ENCODE results near the gene RALGDS.
A peak's percentile ranks its signal among the peaks of the same experiment; 100 is the strongest.

Gene RALGDS

GRCh38 chr9:133133681-133134387 is 12.8 kb upstream of the RALGDS start:
- peak; percentile 68 for TF ChIP-seq NFIC (IDR thresholded peaks at IDR 0.05)
- TF ChIP-seq YY1 (IDR thresholded peaks at IDR 0.05; ENCODE audit: low read depth), result no peak
- peak; percentile 58; the same call in 1 of the 2 replicates for TF ChIP-seq TCF12 (IDR thresholded peaks at IDR 0.05; ENCODE audit: low read depth)
- no peak for TF ChIP-seq CEBPB (IDR thresholded peaks at IDR 0.05)
- peak; percentile 71; the same call in 1 of the 2 replicates for TF ChIP-seq MAX (IDR thresholded peaks at IDR 0.05)

DNA sequence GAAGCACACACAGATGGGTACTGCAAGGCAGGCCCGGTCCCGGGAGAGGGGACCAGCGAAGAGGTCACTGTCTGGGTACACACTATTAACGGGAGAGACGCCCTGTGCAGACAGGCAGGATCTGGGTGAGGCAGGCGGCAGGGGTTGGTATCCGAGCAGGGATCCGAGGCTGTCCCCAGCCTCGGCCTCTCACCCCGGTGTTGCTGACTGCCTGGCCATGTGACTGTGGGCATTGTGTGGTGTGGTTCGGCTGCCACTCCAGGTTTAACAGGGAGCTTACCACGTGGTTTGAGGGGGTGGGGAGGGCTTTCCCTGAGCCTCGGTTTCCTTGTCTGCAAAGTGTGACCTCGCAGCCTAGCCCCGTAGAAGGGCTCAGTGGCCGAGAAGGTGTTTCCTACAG is 11.1 kb upstream of the RALGDS start:
- TF ChIP-seq EP300 (IDR thresholded peaks at IDR 0.05; ENCODE audit: borderline replicate concordance) (no peak), REST (IDR thresholded peaks at IDR 0.05; ENCODE audit: low read depth) (no peak), YY1 (IDR thresholded peaks at IDR 0.05; ENCODE audit: low read depth) (no peak), TEAD4 (IDR thresholded peaks at IDR 0.05) (no peak), MAX (IDR thresholded peaks at IDR 0.05) (no peak), NFIC (IDR thresholded peaks at IDR 0.05) (no peak), FOXM1 (IDR thresholded peaks at IDR 0.05; ENCODE audit: borderline replicate concordance, low read depth) (no peak), TAF1 (IDR thresholded peaks at IDR 0.05; ENCODE audit: low read depth) (no peak), CEBPB (IDR thresholded peaks at IDR 0.05) (no peak), EGR1 (IDR thresholded peaks at IDR 0.05) (no peak), TCF12 (IDR thresholded peaks at IDR 0.05; ENCODE audit: low read depth) (no peak)
- TF ChIP-seq, protein P1, sequence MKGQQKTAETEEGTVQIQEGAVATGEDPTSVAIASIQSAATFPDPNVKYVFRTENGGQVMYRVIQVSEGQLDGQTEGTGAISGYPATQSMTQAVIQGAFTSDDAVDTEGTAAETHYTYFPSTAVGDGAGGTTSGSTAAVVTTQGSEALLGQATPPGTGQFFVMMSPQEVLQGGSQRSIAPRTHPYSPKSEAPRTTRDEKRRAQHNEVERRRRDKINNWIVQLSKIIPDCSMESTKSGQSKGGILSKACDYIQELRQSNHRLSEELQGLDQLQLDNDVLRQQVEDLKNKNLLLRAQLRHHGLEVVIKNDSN (IDR thresholded peaks at IDR 0.05), result no peak

DNA sequence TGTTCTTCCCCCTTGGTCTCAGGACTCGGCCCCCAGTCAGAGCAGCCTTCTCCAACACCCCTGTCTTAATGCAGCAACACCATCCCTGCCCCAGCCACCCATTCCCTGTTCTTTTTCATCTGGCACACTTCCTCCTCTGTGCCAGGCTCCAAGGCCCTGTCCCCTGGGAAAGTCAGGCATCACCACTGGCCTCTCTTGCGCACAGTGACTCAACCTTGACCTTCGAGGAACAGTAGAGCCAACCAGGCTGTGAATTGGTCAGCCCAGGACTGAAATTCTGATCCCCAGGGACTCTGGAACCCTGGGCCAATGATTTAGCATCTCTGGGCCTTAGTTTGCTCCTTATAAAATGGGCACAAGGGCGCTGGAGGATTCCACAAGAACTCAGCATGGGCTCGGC is 10.5 kb upstream of the RALGDS start:
- TF ChIP-seq YY1 (IDR thresholded peaks at IDR 0.05; ENCODE audit: low read depth) (no peak), REST (IDR thresholded peaks at IDR 0.05; ENCODE audit: low read depth) (no peak), FOXM1 (IDR thresholded peaks at IDR 0.05; ENCODE audit: borderline replicate concordance, low read depth) (no peak)

DNA sequence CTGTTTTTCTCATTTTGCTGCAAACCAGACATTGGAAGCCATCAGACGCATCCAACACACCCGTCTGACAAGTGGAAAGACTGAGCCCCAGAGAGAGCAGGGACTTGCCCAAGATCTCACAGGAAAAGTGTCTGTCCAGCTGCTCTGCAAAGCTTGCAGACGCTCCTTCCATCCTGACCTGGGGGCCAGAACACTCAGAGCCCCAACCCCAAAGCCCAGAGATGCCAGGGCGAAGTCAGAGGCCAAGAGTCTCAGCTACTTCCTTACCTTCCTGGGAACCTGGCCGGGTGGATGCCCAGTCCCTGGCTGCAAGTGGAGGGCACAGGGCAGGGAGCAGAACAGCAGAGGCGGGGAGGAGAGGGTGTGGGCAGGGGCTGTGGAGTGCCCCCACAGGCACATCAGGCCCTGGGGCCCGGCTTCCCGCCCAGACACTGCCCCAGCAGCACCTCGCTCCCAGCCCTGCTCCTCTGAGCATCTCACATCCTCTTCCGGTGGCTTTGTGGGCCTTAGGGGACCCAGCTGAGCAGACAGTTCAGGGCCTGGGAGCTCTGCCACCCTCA is 9.7 kb upstream of the RALGDS start:
- TF ChIP-seq EP300 (IDR thresholded peaks at IDR 0.05; ENCODE audit: borderline replicate concordance), result no peak
- TF ChIP-seq TCF12 (IDR thresholded peaks at IDR 0.05; ENCODE audit: low read depth), result no peak
- TF ChIP-seq REST (IDR thresholded peaks at IDR 0.05; ENCODE audit: low read depth), result no peak
- TF ChIP-seq TAF1 (IDR thresholded peaks at IDR 0.05; ENCODE audit: low read depth), result no peak
- TF ChIP-seq YY1 (IDR thresholded peaks at IDR 0.05; ENCODE audit: low read depth), result no peak
- TF ChIP-seq MAX (IDR thresholded peaks at IDR 0.05), result no peak

- TF ChIP-seq, protein P1 (IDR thresholded peaks at IDR 0.05), result no peak
- no peak for TF ChIP-seq TCF12 (IDR thresholded peaks at IDR 0.05; ENCODE audit: low read depth)
- TF ChIP-seq RAD21 (IDR thresholded peaks at IDR 0.05; ENCODE audit: low read depth), result no peak
- no peak for TF ChIP-seq NFIC (IDR thresholded peaks at IDR 0.05)
- TF ChIP-seq MAX (IDR thresholded peaks at IDR 0.05), result no peak
- TF ChIP-seq YY1 (IDR thresholded peaks at IDR 0.05; ENCODE audit: low read depth), result no peak
- TF ChIP-seq CREB1 (IDR thresholded peaks at IDR 0.05; ENCODE audit: low read depth), result no peak
- no peak for TF ChIP-seq EP300 (IDR thresholded peaks at IDR 0.05; ENCODE audit: borderline replicate concordance)
- no peak for TF ChIP-seq EGR1 (IDR thresholded peaks at IDR 0.05)
- TF ChIP-seq ZBTB7A (IDR thresholded peaks at IDR 0.05; ENCODE audit: low read depth), result no peak
- TF ChIP-seq REST (IDR thresholded peaks at IDR 0.05; ENCODE audit: low read depth), result no peak
- TF ChIP-seq TAF1 (IDR thresholded peaks at IDR 0.05; ENCODE audit: low read depth), result no peak
- no peak for TF ChIP-seq FOXM1 (IDR thresholded peaks at IDR 0.05; ENCODE audit: borderline replicate concordance, low read depth)
- no peak for TF ChIP-seq CEBPB (IDR thresholded peaks at IDR 0.05)
Observed at GRCh38 chr9:133129001-133129795, 8.2 kb upstream of the RALGDS start.
